H9 (cell line): ENCODE data around the gene SHMT2. TPM values are rescaled to one million over a fixed set of nuclear protein-coding genes. Genes with fewer than 3 reads are reported as not detected.
A peak's percentile ranks its signal among the peaks of the same experiment; 100 is the strongest.

ENCODE experiments used
- DNase-seq: peaks from one replicate; pipeline ENCODE4 v3.0.0-alpha.2; 2017
- H2AFZ ChIP-seq: one replicate; pipeline ENCODE4 v1.6.1; 2013; ENCODE audit warnings: mild to moderate bottlenecking, low read length, control low read depth, moderate library complexity
- H2AK5ac ChIP-seq: 2 replicates; pipeline ENCODE4 v1.6.1; 2013; ENCODE audit warnings: low read length, control low read depth, mixed read lengths; ENCODE audit not compliant: insufficient read length
- H2BK120ac ChIP-seq: one replicate; pipeline ENCODE4 v1.6.1; 2013; ENCODE audit warnings: low read depth, mild to moderate bottlenecking, low read length, control low read depth, inconsistent platforms; ENCODE audit not compliant: poor library complexity, severe bottlenecking
- H2BK12ac ChIP-seq: 2 replicates; pipeline ENCODE4 v1.6.1; 2013; ENCODE audit warnings: low read length, control low read depth, mixed read lengths, low read depth; ENCODE audit not compliant: insufficient read length
- H2BK15ac ChIP-seq: 2 replicates; pipeline ENCODE4 v1.6.1; 2013; ENCODE audit warnings: low read depth, low read length, control low read depth
- H2BK20ac ChIP-seq: one replicate; pipeline ENCODE4 v1.6.1; 2013; ENCODE audit warnings: low read depth, mild to moderate bottlenecking, low read length, control low read depth, inconsistent platforms; ENCODE audit not compliant: poor library complexity, severe bottlenecking
- H2BK5ac ChIP-seq: 2 replicates; pipeline ENCODE4 v1.6.1; 2013; ENCODE audit warnings: low read length, control low read depth, mixed read lengths; ENCODE audit not compliant: insufficient read length
- H3K14ac ChIP-seq: 2 replicates; pipeline ENCODE4 v1.6.1; 2013; ENCODE audit warnings: low read length, control low read depth; ENCODE audit not compliant: insufficient read depth
- H3K18ac ChIP-seq: 2 replicates; pipeline ENCODE4 v1.6.1; 2013; ENCODE audit warnings: low read depth, mild to moderate bottlenecking, mixed read lengths, low read length, control low read depth; ENCODE audit not compliant: insufficient read length
- H3K23ac ChIP-seq: 2 replicates; pipeline ENCODE4 v1.6.1; 2013; ENCODE audit warnings: low read length, control low read depth, mixed read lengths, low read depth; ENCODE audit not compliant: insufficient read length
- H3K23me2 ChIP-seq: 2 replicates; pipeline ENCODE4 v1.6.1; 2013; ENCODE audit warnings: low read depth, mild to moderate bottlenecking, mixed read lengths, low read length, control low read depth; ENCODE audit not compliant: insufficient read length, poor library complexity, severe bottlenecking
- H3K27ac ChIP-seq: 2 replicates; pipeline ENCODE4 v1.5.1; 2013; ENCODE audit warnings: low read length, control low read depth, mixed read lengths, low read depth; ENCODE audit not compliant: insufficient read length
- H3K27me3 ChIP-seq: 2 replicates; pipeline ENCODE4 v1.6.1; 2013; ENCODE audit warnings: low read length, control low read depth, inconsistent platforms; ENCODE audit not compliant: insufficient read depth
- H3K4ac ChIP-seq: 2 replicates; pipeline ENCODE4 v1.6.1; 2013; ENCODE audit warnings: low read depth, mild to moderate bottlenecking, control low read depth, inconsistent platforms, low read length, moderate library complexity
- H3K4me1 ChIP-seq: 2 replicates; pipeline ENCODE4 v1.6.1; 2013; ENCODE audit warnings: low read length, control low read depth, inconsistent platforms; ENCODE audit not compliant: insufficient read depth
- H3K4me2 ChIP-seq: 2 replicates; pipeline ENCODE4 v1.6.1; 2013; ENCODE audit warnings: low read length, control low read depth, mixed read lengths; ENCODE audit not compliant: insufficient read length, insufficient read depth
- H3K56ac ChIP-seq: 2 replicates; pipeline ENCODE4 v1.6.1; 2013; ENCODE audit warnings: low read depth, mild to moderate bottlenecking, mixed read lengths, low read length, control low read depth; ENCODE audit not compliant: insufficient read length
- H3K79me1 ChIP-seq: 2 replicates; pipeline ENCODE4 v1.6.1; 2013; ENCODE audit warnings: low read depth, mild to moderate bottlenecking, moderate library complexity, low read length, control low read depth, inconsistent platforms; ENCODE audit not compliant: insufficient read depth, poor library complexity, severe bottlenecking
- H3K79me2 ChIP-seq: 2 replicates; pipeline ENCODE4 v1.6.1; 2013; ENCODE audit warnings: low read length, control low read depth, inconsistent platforms; ENCODE audit not compliant: insufficient read depth
- H3K9ac ChIP-seq: 2 replicates; pipeline ENCODE4 v1.6.1; 2013; ENCODE audit warnings: low read length, control low read depth, mixed read lengths; ENCODE audit not compliant: insufficient read length; ENCODE audit errors: extremely low read depth
- H3K9me3 ChIP-seq: one replicate; pipeline ENCODE4 v1.6.1; 2013; ENCODE audit warnings: low read depth, low read length, inconsistent platforms; ENCODE audit not compliant: control insufficient read depth
- H3T11ph ChIP-seq: one replicate; pipeline ENCODE4 v1.6.1; 2013; ENCODE audit warnings: mild to moderate bottlenecking, low read length, control low read depth, inconsistent platforms
- H4K20me1 ChIP-seq: one replicate; pipeline ENCODE4 v1.6.1; 2013; ENCODE audit not compliant: control insufficient read depth, insufficient read length, insufficient read depth
- H4K5ac ChIP-seq: 2 replicates; pipeline ENCODE4 v1.6.1; 2013; ENCODE audit warnings: low read depth, mild to moderate bottlenecking, mixed read lengths, low read length, control low read depth; ENCODE audit not compliant: insufficient read length
- H4K8ac ChIP-seq: replicated peaks from 2 replicates; pipeline ENCODE4 v1.6.1; 2013; ENCODE audit warnings: low read length, control low read depth, mixed read lengths, low read depth; ENCODE audit not compliant: insufficient read length
- H4K91ac ChIP-seq: 2 replicates; pipeline ENCODE4 v1.6.1; 2013; ENCODE audit warnings: low read depth, mild to moderate bottlenecking, moderate library complexity, mixed read lengths, low read length, control low read depth; ENCODE audit not compliant: insufficient read length
- H3K27ac Mint-ChIP-seq, 3 experiments: 2 replicates in 2 of 3; 3 replicates in 1 of 3; pipeline ENCODE4 v1.8.0; 2020 to 2021; ENCODE audit warnings: mixed read lengths in 3 of 3, mild to moderate bottlenecking in 1 of 3, moderate library complexity in 1 of 3
- H3K27me3 Mint-ChIP-seq: 2 replicates; pipeline ENCODE4 v1.8.0; 2021; ENCODE audit warnings: low read depth, mild to moderate bottlenecking, moderate library complexity, mixed read lengths
- H3K36me3 Mint-ChIP-seq, 3 experiments: 2 replicates in 2 of 3; 3 replicates in 1 of 3; pipeline ENCODE4 v1.8.0; 2020 to 2021; ENCODE audit warnings: low read depth in 3 of 3, mixed read lengths in 3 of 3; ENCODE audit not compliant: insufficient read depth in 1 of 3
- H3K4me1 Mint-ChIP-seq, 2 experiments: 2 replicates each; pipeline ENCODE4 v1.8.0; 2020; ENCODE audit warnings: mixed read lengths in 2 of 2
- H3K4me3 Mint-ChIP-seq, 2 experiments: 2 replicates in 1 of 2; 3 replicates in 1 of 2; pipeline ENCODE4 v1.8.0; 2020 to 2021; ENCODE audit warnings: mild to moderate bottlenecking in 2 of 2, mixed read lengths in 2 of 2, moderate library complexity in 1 of 2
- H3K9me3 Mint-ChIP-seq, 2 experiments: 2 replicates in 1 of 2; 3 replicates in 1 of 2; pipeline ENCODE4 v1.8.0; 2020; ENCODE audit warnings: mild to moderate bottlenecking in 2 of 2, mixed read lengths in 2 of 2, moderate library complexity in 1 of 2
- WGBS: extraction: QIAGEN DNeasy Blood & Tissue Kit; methylation state at CpG from one replicate; pipeline ENCODE4 v1.1.7; 2013; ENCODE audit warnings: missing lambda C conversion rate, low lambda C conversion rate, mixed read lengths; ENCODE audit not compliant: insufficient read length; ENCODE audit errors: extremely low coverage; 5-methylcytosine and 5-hydroxymethylcytosine counted together
- total RNA-seq: library from RNA; stranded (reverse); gene quantifications from 2 replicates; pipeline ENCODE4 v1.2.1, GENCODE V29; 2021
- TF ChIP-seq, protein P1 (sequence below): fragments of 200-600 bp; sonication (generic); conservative IDR thresholded peaks from 3 replicates; pipeline ENCODE4 v1.8.0; 2021; ENCODE audit warnings: antibody characterized with exemption, mild to moderate bottlenecking

SHMT2 gene
- total RNA-seq, 1 experiment from 2014 or later = 260 TPM

DNA sequence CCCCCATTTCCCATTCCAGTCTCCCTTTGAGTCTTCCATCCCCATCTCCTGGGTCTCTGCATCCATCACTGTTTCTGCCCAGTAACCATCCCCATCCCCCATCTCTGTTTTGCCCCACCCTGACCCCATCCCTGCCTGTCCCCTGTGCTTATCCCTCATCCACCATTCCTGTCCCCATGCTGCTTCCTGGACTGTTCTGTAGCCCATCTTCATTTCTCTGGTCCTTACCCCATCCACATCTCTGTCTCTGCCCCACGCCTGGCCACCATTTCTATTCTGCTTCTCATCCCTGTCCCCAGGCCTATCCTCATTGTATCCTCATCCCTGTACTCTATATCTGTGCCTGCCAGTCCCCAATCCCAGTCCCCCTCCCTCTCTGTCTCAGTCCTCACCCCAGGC, 8.7 kb upstream of the SHMT2 start:
- H3K27ac ChIP-seq = no peak overlapping the region
- Mint-ChIP-seq H3K27ac (no peak overlapping the region), H3K36me3 (no peaks in the 10 kb centered on the region; a peak in 2 of 7 replicates), H3K4me3 (peak overlapping the region; percentile 16 to 64; a peak in 4 of 5 replicates), H3K4me1 (peaks cover 52 to 64% of the 10 kb centered on the region in 2 experiments), H3K9me3 (peaks cover 0 to 5% of the 10 kb centered on the region in 2 experiments; a peak in 3 of 5 replicates), H3K27me3 (peaks cover 95% of the 10 kb centered on the region)
- no peak overlapping the region for H3K56ac ChIP-seq
- H3K79me1 ChIP-seq = no peaks in the 10 kb centered on the region
- no peak overlapping the region for H2AK5ac ChIP-seq
- peaks cover 12% of the 10 kb centered on the region for H3K23me2 ChIP-seq
- WGBS = no CpG with 5 or more reads among the region's 1 CpG
- H3K18ac ChIP-seq = no peak overlapping the region
- no peak for DNase-seq
- H4K20me1 ChIP-seq = peaks cover 3% of the 10 kb centered on the region
- H3K4me1 ChIP-seq = no peaks in the 10 kb centered on the region; the same call in 1 of the 2 replicates
- H3K4me2 ChIP-seq = peak overlapping the region; percentile 21
- no peaks in the 10 kb centered on the region for H3K79me2 ChIP-seq
- H2AFZ ChIP-seq = no peak overlapping the region
- no peaks in the 10 kb centered on the region for H3K9me3 ChIP-seq
- H3K4ac ChIP-seq = no peak overlapping the region
- no peak overlapping the region for H2BK20ac ChIP-seq
- H2BK12ac ChIP-seq = no peak overlapping the region
- H2BK15ac ChIP-seq = no peak overlapping the region
- H3K23ac ChIP-seq = no peak overlapping the region
- TF ChIP-seq, protein P1, sequence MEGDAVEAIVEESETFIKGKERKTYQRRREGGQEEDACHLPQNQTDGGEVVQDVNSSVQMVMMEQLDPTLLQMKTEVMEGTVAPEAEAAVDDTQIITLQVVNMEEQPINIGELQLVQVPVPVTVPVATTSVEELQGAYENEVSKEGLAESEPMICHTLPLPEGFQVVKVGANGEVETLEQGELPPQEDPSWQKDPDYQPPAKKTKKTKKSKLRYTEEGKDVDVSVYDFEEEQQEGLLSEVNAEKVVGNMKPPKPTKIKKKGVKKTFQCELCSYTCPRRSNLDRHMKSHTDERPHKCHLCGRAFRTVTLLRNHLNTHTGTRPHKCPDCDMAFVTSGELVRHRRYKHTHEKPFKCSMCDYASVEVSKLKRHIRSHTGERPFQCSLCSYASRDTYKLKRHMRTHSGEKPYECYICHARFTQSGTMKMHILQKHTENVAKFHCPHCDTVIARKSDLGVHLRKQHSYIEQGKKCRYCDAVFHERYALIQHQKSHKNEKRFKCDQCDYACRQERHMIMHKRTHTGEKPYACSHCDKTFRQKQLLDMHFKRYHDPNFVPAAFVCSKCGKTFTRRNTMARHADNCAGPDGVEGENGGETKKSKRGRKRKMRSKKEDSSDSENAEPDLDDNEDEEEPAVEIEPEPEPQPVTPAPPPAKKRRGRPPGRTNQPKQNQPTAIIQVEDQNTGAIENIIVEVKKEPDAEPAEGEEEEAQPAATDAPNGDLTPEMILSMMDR = no peak
- H4K91ac ChIP-seq = no peak overlapping the region
- H2BK120ac ChIP-seq = no peak overlapping the region
- H3K27me3 ChIP-seq = peaks cover 77% of the 10 kb centered on the region
- H4K5ac ChIP-seq = no peak overlapping the region
- no peak overlapping the region for H3K9ac ChIP-seq
- no peak overlapping the region for H4K8ac ChIP-seq
- H2BK5ac ChIP-seq = no peak overlapping the region
- H3K14ac ChIP-seq = no peak overlapping the region
- H3T11ph ChIP-seq = no peak overlapping the region
